HPDE6-E6E7 (cell line): ENCODE data around the gene SLC41A2.

Experiments used
- DNase-seq: peaks from one replicate; pipeline ENCODE4 v3.0.0; 2011; ENCODE audit warnings: missing footprints; ENCODE audit errors: extremely low spot score

SLC41A2 gene

DNA sequence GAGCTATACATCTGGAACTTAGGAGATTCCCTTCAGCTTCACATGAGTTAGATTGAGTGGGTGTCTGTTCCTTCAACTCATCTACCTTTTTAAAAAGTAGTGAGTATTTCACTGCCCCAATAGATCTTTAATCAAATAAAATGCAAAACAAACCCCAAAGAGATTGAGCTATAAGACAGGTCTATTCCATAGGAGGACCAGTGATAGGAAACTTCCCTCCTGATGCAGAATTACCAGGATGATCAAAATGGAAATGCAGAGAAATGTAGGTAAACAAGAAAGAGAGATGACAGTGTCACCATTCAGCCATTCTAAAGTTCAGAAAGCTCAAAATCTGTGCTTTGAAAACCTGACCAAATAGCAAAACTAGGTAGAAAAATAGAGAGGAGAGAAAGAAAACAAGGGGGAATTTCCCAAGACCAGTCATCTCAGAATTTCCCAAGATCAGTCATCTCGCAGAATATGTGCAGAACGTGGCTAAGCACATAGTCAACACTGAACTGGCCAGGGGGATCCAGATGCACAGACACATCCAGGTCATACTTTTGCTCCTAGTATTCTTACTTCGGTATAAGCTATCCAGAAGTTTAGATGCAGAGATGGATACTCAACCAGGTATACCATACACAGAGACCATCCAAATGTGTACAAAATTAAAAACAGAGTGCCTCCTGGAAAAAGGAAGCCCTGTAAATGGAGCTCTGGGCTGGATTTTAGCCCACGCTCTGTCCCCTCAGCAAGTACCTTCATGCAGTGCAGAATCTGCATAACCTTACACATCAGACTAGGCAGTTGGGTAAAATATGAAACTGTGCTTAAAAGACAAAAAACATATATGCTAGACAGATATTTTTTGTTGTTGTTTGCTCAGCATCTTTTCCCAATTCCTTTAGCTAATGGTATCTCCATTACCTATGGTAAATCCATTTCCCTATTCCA is 27.4 kb downstream of the SLC41A2 start:
- no peak for DNase-seq

DNA sequence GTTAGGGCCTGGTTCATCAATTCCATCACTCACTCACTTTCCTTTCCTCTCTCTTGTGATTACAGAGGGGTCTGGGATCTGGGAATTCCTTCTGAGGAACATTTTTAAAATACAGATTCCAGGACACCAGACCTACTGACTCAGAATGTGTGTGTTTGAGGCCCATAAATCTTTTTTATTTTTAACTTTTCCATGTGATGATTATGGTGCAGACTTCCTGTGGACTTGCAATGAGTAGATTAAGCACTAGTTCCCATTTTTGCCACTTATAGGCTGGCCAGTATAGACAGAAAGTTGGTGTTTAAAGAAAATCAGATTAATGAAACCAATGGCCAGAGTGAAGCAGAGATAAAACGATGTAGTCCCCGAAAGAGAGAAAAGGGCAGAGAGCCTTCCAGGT is 28.1 kb downstream of the SLC41A2 start:
- no peak for DNase-seq

DNA sequence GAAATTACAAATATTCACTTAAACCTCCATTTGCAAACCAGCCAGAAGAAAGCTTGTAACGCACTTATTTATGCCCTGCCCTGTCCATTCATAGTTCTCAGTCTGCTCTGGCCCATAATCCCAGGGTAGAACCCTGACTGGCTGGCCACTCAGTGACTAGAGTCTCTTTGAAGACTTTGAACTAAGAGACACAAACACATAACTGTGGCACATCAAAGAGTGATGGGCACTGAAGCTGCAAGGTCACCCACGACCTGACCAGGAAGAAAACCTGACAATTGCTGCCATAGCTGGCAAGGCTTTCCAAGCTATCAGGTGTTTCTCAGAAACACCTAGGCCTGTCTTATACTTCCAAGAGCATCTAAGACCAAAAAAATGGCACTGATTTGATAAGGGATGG is 28.7 kb downstream of the SLC41A2 start:
- DNase-seq, result no peak

DNA sequence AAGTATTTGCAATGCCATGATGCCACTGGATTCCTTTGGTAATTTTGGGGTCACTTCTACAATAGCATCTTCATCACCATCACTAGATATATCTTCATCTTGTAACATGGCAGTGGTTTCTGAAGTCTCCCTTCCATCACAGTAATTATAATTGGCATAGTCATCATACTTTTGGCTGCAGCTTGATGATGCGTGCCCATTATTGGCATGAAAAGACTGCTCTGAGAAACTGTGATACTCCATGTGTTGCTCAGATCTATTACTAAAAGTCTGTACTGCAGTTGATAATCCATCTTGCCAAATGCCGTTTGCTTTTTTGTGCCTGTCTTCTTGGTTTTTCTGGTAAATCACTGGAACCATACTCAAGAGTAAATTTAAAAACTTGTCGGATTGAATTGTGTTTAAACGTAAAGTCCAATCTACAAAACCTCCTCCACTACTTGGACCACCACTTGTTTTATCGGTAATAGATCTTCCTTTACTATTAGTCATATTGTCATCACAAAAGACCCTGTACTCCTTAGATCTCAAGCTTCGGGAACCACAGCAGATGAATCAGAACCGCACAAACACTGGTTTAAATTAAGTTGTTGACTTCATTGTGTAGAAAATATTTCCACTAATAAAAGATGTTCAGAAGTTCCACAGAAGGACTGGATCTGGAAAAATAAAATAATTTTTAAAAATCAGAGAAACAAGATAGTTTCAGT is 29.9 kb downstream of the SLC41A2 start:
- no peak for DNase-seq

DNA sequence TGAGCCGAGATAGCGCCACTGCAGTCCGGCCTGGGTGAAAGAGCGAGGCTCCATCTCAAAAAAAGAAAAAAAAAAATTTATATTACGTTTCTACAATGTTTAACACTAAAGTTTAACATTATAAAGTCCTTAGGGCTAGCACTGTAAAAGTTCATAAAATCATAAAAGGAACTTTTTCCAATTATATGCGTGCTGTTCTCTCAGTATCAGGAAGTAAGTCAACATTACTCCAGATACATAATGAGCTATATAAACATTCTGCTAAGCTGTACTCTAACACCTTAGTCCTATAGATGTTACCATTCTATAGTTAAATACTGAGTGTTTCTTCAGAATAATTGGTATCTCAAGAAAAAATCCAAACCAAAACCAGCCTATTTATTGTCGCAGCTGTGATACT is 32.6 kb downstream of the SLC41A2 start:
- DNase-seq, result no peak

DNA sequence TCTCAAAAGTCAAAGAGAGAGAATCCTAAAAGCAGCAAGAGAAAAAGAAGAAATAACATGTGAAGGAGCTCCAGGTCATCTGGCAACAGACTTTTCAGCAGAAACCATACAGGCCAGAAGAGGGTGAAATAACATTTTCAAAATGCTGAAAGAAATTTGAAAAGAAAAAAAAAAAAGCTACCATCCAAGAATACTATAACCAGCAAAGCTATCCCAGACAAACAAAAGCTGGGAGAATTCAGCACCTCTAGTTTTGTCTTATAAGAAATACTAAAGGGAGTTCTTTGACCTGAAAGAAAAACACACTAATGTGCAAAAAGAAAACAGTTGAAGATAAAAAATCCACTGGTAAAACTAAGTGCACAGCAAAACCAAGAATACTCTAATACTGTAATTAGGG is 36.8 kb downstream of the SLC41A2 start:
- DNase-seq, result no peak

DNA sequence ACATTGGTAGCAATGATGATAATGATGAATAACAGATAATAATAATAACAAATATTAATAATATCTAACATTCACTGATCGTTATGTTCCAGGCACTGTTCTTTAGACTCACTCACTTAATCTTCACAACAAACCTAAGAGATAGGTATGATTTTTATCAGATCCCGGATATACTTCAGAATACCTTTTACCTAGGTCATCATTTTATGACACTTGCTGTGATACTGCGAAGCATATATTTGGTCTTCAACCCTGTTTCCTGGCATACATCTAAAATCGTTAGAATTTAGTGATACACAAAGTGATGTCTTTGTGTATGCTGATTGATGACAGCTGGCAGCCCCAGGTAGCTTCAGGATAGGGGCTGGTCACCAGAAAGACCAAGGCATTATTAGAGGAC is 46.1 kb downstream of the SLC41A2 start:
- no peak for DNase-seq

DNA sequence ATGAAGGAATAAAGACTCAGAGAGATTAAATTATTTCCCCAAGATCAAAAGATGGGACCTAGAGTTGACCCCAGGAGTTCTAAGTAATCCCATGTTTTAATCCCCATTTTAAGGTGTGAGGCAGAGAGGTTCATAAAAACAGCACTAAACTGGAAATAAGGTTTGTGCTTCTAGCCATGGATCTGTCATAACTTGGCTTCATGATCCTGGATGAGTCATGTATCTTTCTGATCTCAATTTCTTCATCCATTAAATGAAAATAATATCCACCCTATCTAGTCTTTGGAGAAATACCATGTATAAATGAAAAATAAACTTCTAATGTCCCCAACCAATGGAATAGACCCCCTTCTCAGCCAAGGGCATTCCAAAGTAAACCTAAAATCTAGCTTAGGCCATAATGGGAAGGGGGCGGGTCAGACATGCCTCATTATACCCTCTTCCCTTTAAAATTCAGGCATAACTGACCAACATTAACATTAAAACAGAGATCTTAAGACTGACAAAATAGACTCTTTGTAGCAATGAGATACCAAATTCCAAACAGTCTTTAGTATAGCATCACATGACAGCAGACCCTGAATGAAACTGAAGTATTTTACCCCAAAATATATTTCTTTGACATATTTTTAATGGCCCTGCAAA is 47.8 kb downstream of the SLC41A2 start:
- DNase-seq, result peak; percentile 19

DNA sequence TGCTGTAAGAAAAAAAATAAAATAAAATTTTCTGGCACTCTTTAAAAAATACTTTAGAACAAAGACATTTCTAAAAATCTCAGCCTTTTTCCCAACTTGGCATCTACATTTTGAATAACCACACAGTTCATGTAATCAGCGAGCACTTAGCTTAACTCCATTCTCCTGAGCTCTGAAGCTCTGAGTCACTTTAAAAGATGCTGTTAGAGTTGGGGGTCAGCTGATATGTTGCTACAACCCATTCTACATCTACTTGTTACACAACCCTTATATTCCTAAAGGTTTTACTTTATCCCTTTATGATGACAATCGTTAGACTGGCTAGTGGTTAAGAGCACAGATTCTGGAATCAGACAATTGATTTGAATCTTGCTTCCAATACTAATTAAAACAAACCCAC is 48.3 kb downstream of the SLC41A2 start:
- no peak for DNase-seq
